RWPE1 (cell line): Measurements from ENCODE around the gene SPIRE1.

Experiments used
- CTCF ChIA-PET: fragments of 350-600 bp; sonication (Branson Sonifier 250); formaldehyde crosslinking; extraction: SDS; loops from one replicate; lab custom pipeline; 2021; lab: Yijun Ruan, JAX
- POLR2A ChIA-PET: fragments of 400-600 bp; formaldehyde crosslinking; extraction: SDS; loops from one replicate; lab custom pipeline; 2020; ENCODE audit warnings: antibody characterized with exemption; ENCODE audit not compliant: low non-redundant PET; lab: Yijun Ruan, JAX
- DNase-seq: peaks from one replicate; pipeline ENCODE4 v3.0.0; 2012; ENCODE audit warnings: low spot score
- H3K27ac ChIP-seq: fragments of 450-650 bp; 2 replicates; pipeline ENCODE4 v1.5.1; 2017
- TF ChIP-seq, protein P1 (sequence below): fragments of 450-650 bp; conservative IDR thresholded peaks from 2 replicates; pipeline ENCODE4 v1.5.1; 2017; ENCODE audit warnings: low read depth, mild to moderate bottlenecking

SPIRE1 gene

DNA sequence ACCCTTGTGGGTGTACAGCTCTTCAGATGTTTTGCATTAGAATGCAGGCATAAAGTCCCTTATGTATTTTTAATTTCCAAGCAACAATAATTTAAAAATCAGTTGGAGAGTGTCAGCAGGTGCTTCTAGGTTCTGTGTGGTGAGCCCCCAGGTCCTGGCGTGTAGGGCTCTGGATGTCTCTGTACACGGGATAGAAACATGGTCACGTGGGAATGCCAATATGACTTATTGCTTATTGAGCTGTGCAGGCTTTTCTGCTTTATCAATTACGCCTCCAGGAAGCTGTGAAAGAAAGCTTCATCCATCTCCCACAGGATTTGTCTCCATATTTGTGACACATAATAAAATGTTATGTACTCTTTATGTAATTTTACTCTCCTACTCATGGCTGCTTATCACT lies 212.4 kb downstream of the SPIRE1 start:
- TF ChIP-seq, protein P1, sequence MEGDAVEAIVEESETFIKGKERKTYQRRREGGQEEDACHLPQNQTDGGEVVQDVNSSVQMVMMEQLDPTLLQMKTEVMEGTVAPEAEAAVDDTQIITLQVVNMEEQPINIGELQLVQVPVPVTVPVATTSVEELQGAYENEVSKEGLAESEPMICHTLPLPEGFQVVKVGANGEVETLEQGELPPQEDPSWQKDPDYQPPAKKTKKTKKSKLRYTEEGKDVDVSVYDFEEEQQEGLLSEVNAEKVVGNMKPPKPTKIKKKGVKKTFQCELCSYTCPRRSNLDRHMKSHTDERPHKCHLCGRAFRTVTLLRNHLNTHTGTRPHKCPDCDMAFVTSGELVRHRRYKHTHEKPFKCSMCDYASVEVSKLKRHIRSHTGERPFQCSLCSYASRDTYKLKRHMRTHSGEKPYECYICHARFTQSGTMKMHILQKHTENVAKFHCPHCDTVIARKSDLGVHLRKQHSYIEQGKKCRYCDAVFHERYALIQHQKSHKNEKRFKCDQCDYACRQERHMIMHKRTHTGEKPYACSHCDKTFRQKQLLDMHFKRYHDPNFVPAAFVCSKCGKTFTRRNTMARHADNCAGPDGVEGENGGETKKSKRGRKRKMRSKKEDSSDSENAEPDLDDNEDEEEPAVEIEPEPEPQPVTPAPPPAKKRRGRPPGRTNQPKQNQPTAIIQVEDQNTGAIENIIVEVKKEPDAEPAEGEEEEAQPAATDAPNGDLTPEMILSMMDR, result no peak
- no peak for DNase-seq
- ChIA-PET CTCF (no interaction called here), POLR2A (no interaction called here)
- H3K27ac ChIP-seq, result no peak overlapping the region

DNA sequence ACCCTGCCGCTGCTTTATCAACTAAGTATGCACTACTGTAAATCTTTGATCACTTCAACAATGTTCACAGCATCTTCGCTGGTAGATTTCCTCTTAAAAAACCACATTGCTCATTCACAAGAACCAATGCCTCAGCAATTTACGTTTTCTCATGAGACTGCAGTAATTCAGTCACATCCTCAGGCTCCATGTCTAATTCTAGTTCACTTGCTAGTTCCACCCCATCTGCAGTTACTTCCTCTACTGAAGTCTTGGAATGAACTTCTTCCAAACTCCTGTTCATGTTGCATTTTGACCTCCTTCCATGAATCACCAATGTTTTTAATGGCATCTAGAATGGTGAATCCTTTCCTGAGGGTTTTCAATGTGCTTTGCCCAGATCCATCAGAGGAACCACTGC lies 214.4 kb downstream of the SPIRE1 start:
- TF ChIP-seq, protein P1, result no peak
- CTCF ChIA-PET, result no interaction called here
- no peak for DNase-seq
- POLR2A ChIA-PET, result no interaction called here
- no peak overlapping the region for H3K27ac ChIP-seq

DNA sequence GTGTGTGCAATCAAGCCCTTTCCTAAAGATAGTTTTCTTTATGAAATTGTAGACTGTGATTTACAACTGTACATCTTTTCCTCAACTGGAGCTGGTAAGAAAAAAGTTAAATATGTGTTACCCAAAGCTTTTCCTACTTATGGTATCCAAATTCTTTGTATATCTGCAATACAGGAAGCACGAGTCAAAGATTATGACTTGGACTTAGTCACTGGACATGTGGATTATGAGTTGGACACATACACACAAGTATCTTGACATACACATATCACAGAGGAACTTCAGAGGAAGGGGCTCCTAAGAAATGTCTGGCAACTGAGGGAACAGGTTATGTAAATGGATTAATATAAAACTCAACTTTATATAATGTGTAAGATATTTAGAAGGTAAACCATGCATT lies 215.0 kb downstream of the SPIRE1 start:
- no peak overlapping the region for H3K27ac ChIP-seq
- ChIA-PET POLR2A (no interaction called here), CTCF (no interaction called here)
- TF ChIP-seq, protein P1, result no peak
- no peak for DNase-seq

DNA sequence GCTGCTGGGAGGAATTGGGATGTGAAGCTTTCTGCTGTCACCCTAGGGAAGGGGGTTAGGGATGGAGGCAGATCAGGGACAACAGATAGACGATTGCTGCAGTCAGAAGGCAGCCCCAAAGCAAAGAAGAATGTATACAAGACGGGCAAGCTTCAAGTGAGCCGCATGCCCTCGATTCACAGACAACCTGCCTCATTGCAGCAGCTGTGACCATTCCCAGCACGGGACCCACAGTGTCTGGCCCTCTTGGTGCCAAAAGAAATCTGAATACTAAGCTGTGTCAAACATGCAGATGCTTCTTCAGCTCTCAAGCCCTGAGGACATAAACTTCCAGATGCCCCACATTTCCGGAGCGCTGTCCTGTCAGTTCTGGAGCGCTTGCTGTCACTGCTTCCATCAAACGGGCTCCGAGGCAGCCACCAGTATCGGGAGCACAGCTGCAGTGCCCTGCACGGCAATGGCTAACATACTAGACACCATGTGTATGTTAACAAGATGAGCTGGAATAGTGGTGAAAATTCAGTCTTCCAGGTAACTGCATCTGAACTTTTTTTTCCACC lies 216.4 kb downstream of the SPIRE1 start:
- no peak overlapping the region for H3K27ac ChIP-seq
- ChIA-PET CTCF (interaction anchor here (0.5 kb wide), 1 partner anchor 166 kb away, joined by 5 read pairs; no protein-coding TSS in a partner anchor), POLR2A (no interaction called here)
- DNase-seq, result no peak
- TF ChIP-seq, protein P1, result no peak

DNA sequence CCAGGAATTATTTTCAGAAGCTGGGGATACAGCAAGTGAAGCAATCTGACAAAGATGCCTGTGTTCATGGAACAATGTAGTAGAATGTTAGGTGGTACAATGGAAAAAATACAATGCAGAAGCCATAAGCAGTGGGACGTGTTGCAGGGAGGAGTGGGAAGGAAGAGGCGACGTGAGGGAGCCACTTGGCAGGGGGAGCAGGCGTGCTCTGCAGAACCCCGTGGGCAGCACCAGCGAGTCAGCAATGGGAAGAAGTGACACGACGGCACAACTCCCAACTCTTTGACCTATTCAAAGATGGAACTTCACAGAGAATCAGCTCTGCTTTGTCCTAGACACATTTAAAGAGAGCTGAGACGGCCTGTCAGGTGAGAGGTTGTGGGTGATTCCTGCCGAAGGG lies 219.7 kb downstream of the SPIRE1 start:
- CTCF ChIA-PET, result interaction anchor here (0.6 to 0.8 kb wide), 2 partner anchors 108 to 160 kb away, joined by 3 to 4 read pairs; no protein-coding TSS in a partner anchor
- no peak for DNase-seq
- POLR2A ChIA-PET, result no interaction called here
- TF ChIP-seq, protein P1, result no peak
- H3K27ac ChIP-seq, result no peak overlapping the region

DNA sequence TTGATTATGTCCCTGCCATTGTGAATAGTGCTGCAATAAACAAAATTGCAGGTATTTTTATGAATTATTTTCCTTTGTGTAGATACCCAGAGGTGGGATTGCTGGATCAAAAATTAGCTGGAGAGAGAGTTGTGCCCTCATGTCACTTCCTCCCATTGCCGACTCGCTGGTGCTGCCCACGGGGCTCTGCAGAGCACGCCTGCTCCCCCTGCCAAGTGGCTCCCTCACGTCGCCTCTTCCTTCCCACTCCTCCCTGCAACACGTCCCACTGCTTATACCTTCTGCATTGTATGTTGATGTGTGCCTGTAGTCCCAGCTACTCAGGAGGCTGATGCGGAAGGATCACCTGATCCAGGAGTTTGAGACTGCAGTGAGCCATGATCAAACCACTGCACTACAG lies 222.0 kb downstream of the SPIRE1 start:
- TF ChIP-seq, protein P1, result no peak
- CTCF ChIA-PET, result interaction anchor here (0.6 kb wide), 1 partner anchor 23 kb away, joined by 4 read pairs; no protein-coding TSS in a partner anchor
- H3K27ac ChIP-seq, result no peak overlapping the region
- POLR2A ChIA-PET, result no interaction called here
- DNase-seq, result no peak
